CD4-positive, alpha-beta T cell treated with Interferon gamma for 1 hour (primary cell): Measurements from ENCODE around the gene MBD2.

Experiments
- DNase-seq: peaks from one replicate; pipeline ENCODE4 v3.0.0-alpha.2; 2020

MBD2 gene

GRCh38 chr18:54192900-54193299 is 31.6 kb downstream of the MBD2 start:
- DNase-seq = no peak

GRCh38 chr18:54192415-54192814 is 32.1 kb downstream of the MBD2 start:
- DNase-seq = no peak

DNA sequence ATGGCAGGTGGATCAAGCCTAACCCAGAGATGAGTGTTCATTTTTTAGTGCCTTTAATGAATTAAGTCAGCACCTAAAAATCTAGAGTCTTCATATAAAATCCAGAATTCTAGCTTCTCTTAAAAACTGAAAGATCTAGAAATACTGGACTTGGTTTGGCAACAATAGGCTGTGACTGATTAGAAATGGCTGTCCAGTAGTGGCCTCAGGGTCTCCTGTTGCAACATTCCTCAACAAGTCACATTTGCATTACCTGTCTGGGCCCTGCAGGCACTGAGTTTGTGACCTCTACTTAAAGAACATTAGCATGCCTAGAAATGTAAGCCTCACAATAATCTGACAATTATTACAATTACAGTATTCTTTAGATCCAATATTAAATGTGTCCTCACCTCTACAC is 33.1 kb downstream of the MBD2 start:
- no peak for DNase-seq

DNA sequence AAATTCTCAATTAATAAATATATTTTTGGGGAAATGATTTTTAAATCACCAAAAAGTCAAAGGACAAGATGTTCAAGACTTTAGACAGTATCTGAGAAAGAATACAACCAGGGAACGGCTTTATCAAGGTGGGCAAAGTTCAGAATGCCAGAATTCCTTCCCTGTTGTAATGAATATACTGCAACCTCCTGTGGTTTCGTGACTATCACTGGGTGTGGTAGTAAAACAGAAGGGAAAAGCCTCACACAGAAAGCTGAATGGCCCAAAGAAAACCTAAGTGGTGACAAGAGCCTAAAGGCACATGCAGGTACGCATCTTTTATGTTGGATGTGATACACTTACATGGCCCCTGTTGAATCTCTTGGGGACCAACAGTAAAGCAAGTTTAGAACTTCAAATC is 37.1 kb downstream of the MBD2 start:
- DNase-seq = no peak

DNA sequence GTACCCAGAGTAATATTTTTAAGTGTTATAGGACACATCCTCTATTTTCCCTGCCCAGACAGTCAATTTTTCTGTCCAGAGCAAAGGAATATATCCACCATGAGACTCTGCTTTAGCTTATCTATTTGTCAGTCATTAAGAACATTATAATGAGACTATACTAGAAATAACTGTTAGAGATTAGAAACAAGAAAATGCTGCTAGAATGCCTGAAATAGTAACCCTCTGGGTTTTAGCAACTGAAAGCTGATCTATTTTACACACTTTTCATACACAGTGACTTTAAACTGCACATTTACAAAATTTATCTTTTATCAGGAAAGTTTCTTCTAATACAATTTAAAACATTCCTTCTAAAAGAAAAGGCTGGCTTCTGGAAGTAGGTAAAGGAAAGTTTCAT is 39.6 kb downstream of the MBD2 start:
- no peak for DNase-seq

- no peak for DNase-seq
Measured at GRCh38 chr18:54183390-54183789, 41.1 kb downstream of the MBD2 start.

GRCh38 chr18:54181856-54182602 is 42.4 kb downstream of the MBD2 start:
- DNase-seq = no peak

- DNase-seq = no peak
Measured at GRCh38 chr18:54173980-54174630, 50.4 kb downstream of the MBD2 start.

- no peak for DNase-seq
Measured at GRCh38 chr18:54173250-54173649, 51.2 kb downstream of the MBD2 start.

GRCh38 chr18:54169431-54170403 is 54.8 kb downstream of the MBD2 start:
- DNase-seq = no peak

DNA sequence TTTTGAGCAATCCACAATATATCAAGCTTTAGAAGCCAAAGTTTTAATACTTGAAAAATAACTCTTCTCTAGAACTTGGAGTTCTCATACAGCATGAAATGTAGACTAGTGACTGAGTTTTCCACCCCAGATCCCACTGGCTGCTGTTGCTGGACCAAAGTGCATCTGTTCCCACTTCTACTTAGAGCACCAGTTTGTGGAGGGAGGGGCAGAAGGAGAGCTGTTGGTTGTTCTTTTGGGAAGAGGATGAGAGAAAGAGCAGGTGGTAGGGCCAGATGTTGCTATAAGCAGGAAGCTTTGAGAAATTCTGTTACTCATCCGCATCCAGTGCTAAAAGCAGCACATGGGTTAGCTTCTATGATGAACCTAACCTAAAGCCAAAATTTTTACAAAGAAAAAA is 59.0 kb downstream of the MBD2 start:
- DNase-seq = no peak

DNA sequence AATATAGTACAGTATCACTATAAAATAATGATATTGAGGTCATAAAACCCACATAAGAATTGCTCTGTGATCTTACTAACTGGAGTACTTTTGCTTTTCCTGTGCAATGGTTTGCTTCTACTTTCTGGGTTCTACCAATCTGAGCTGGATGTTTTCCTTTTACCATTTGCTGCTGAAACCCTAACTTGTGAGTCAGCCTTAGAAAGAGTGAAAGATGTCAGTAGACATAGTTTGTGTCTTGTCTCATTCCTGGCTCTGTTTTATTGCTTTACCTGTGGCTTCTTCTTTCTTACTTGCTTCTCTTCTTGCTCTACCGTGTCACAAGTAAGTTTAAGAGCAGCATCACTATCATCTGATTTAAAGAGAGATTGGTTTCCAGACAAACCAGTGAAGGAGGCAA is 61.0 kb downstream of the MBD2 start:
- no peak for DNase-seq

DNA sequence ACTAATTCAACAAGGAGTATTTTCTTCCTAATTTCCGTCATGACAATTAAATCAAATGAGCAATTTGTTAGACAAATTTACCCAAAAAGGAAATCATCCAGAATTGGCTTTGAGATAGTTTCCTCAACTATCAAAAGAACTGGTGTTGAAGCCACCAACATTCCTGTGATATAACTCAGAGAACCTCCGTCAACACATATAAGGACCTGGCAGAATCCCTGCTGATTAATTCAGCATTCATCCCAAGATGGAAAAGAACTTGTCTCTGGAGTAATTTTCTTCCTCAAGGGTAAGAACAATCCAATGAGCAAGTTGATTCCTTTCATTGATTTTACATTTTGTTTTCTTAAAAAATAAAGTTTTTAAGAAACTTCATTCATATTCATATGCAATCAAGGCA is 62.0 kb downstream of the MBD2 start:
- DNase-seq = no peak

GRCh38 chr18:54161267-54161666 is 63.2 kb downstream of the MBD2 start:
- no peak for DNase-seq

- no peak for DNase-seq
Measured at GRCh38 chr18:54159906-54160305, 64.6 kb downstream of the MBD2 start.

DNA sequence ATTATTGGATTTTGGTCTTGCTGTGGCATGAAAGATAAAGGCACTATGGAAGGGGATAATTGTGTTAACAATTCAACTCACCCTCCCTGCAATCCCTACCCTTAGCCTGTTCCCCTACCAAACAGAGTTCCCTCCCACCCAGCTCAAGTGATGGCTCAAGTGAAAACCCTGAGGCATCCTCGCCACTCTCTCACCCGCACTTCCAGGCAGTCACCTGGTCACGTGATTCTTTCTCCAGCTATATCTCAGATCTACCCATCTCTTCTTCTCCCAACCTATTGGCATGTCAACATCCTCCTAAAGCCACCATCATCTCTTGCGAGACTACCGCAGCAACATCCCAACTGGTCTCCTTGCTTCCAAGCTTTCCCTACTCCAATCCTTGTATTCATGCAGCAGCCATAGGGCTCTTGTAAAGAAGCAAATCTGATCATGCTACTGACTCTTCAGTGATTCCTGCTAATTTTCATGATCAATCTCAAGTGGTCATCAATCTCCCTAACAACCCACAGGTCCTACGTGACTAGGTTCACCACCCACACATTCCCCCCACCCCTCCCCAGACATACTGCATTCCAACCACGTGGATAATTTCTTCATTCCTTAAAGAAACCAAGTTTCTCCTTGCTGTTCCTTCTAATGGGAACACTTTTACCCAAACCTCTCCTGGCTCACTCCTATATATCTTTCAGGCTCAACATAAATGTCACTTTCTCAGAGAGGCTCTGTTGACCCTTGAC is 66.7 kb downstream of the MBD2 start:
- DNase-seq = no peak

DNA sequence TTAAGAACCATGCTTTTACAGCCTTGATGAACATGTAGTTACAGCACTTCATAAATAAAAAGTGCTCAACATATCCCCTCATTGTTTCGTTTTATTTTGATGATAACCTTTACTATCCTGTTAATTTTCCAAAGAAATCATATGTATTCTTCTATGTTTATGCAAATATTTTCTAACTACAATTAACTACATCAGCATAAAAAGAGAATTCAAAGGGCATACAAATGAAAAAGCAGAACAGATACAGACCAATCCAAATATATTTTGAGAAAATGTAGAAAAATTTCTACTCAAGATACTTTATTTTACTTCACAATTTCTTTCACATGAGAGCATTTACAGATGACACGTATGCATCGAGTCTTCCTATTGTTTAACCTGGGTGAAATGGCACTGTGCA is 69.1 kb downstream of the MBD2 start:
- DNase-seq = no peak

DNA sequence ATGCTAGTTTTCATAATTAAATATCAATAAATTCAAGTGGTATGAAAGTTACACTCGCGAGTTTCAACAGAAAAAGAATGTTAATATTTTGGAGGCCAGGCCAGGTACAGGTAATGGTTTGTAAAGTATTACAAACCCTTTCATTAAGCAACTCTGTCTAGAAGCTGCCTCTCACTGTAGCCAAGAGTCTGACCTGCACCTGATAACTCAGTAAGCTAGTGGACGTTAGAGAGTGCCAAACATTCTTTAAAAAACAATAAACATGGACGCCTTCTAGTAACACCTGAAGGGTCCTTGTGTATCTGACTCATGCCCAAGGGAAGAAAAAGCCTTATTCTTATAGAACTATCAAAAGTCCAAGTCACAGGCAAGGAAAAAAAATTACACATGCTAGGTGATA is 70.2 kb downstream of the MBD2 start:
- DNase-seq = no peak

- no peak for DNase-seq
Measured at GRCh38 chr18:54151376-54151775, 73.1 kb downstream of the MBD2 start.

- no peak for DNase-seq
Measured at GRCh38 chr18:54150226-54150625, 74.2 kb downstream of the MBD2 start.

- no peak for DNase-seq
Measured at GRCh38 chr18:54149078-54149697, 75.3 kb downstream of the MBD2 start.

- no peak for DNase-seq
Measured at GRCh38 chr18:54148678-54149077, 75.8 kb downstream of the MBD2 start.
